ENCODE results near the gene CCDC57.

The CCDC57 gene

DNA sequence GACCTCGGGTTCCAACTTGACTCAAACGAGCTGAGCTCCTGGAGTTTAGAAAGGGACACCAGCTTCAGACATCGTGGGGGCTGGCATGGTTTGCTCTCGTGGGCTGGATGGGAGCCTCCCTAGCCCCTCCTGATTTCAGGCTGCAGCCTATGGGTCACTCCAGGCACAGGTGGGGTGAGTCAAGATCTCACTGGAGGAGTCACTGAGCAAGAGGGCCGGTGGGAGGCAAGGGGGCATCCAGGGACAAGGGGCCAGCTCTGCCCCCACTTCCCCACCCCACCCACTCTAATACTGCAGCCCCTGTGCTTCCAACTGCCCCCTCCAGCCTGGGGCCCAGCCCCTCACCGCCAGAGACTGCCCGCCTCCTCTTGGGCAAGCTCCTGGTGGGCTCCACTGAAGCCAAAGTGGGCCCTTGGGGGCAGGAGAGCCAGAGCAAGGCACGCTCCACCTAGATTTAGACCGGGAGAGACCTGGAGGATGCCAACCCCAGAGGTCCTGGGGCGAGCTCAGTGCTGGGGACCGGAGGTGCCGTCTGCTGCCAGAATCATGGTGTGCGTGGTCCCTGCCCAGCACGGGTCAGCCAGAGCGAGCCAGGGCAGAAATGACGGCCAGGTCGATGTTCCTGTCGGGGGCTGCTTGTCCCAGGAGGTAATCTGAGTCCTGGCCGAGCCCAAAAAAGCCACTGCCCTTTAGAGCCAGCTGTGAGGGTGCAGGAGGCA lies 22.6 kb upstream of the CCDC57 start:
- no peak for DNase-seq

DNA sequence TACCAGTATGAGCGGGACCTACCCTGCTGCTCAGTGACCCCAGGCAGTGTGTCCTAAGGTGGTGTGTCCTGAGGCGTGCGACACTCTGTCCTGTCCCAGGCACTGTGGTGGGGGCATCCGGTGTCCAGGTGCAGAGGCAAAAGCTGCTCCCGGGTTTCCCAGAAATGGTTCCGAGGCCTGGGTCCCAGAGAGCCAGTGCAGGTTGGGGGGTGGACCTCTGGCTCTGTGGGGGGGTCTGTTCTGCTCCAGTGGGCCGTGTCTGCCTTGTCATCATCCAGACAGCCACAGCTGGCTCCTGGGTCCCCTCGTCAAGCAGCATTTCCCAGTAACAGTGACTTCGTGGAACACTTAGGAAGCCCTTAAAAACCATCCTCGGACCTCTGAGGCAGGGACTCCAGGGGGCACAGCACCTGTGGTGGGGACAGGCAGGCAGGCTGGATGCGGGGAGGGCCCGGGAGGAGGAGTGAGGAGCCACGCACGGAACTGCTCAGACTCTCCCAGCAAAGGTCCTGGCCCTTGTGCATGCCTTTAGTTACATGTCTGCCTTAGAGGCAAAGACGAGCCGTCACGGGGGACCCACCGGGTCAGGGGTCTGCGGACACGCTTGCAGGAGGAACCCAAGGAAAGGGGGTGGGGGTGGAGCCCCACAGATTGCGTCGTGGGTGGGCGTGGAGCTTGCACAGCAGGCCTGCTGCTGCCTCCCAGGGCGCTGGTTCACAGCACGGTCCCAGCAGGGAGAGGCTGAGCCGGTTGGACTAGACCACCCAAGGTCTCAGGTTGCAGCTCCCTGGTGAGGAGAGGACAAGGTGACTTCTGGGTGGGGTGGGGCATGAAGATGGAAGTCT lies 21.8 kb upstream of the CCDC57 start:
- DNase-seq, result no peak

GRCh38 chr17:82232876-82233785 lies 20.5 kb upstream of the CCDC57 start:
- DNase-seq, result no peak

- DNase-seq, result no peak
Observed at GRCh38 chr17:82232322-82232820, 19.7 kb upstream of the CCDC57 start.

DNA sequence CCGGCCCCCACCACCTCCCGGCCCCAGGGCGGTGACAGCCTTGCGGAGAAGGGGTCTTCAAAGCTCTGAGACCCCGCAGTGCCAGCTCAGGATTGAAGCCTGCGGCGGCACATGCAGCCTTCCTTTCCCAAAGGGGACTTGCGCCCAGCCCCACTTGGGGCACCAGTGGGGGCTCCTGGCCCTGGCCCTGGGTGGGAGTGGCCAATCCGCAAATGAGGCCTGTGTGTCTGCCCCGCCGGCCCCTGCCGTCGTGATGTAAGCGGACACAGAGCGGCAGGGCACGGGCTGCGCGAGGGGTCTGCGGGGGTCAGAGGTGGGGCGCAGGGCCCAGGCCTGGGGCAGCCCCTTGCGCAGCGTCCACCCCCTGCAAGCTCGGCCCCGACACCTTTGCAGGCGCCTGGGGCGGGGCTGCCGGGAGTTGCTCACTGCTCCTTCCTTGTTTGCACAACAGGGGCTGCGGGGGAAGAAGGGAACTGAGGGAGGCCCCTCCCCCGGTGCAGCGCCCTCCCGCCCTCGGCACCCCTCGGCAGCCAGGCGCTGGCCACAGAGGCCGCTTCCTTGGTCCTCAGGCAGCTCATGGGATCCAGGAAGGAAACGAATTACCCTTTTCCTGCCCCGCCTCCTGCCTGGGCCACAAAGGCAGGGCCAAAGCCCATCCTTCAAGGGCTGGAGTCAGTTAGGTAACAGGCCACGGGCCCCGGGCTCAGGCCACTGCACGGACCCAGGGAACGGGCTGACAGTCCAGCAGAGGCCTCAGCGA lies 19.1 kb upstream of the CCDC57 start:
- no peak for DNase-seq

GRCh38 chr17:82231312-82231561 lies 18.6 kb upstream of the CCDC57 start:
- DNase-seq, result no peak

DNA sequence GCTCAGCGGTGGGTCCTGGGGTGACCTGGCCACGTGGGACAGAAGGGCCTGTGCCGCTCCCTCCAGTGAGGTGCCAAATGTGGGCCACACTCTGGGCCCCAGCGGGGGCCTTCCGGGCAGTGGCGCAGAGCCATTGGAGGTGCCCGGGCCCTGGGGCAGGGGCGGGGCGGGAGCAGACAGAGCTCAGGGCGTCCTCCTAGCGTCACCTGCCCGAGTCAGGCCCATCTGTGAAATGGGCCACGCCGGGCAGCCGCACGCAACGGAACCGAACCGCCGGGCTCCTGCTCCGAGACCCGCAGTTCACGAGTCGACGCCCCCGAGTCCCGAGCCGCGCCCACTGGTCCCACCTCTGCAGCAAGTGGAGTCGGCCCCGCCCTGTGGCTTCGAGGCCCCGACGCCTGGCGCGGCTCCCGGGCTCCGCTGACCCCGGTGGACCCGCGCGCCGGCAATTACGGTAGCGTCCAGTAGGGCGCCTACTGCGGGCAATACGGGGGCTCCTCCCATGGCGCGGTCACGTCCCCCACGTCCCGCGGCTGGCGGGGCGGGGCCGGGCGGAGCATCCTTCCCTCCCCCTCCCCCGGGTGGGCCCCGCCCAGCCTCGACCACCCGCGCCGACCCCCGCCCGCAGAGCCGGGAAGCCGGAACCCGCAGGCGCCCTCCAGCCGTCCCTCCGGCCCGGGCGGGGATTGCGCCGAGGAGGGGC lies 18.1 kb upstream of the CCDC57 start:
- DNase-seq, result no peak

- no peak for DNase-seq
Observed at GRCh38 chr17:82229698-82230608, 17.3 kb upstream of the CCDC57 start.

DNA sequence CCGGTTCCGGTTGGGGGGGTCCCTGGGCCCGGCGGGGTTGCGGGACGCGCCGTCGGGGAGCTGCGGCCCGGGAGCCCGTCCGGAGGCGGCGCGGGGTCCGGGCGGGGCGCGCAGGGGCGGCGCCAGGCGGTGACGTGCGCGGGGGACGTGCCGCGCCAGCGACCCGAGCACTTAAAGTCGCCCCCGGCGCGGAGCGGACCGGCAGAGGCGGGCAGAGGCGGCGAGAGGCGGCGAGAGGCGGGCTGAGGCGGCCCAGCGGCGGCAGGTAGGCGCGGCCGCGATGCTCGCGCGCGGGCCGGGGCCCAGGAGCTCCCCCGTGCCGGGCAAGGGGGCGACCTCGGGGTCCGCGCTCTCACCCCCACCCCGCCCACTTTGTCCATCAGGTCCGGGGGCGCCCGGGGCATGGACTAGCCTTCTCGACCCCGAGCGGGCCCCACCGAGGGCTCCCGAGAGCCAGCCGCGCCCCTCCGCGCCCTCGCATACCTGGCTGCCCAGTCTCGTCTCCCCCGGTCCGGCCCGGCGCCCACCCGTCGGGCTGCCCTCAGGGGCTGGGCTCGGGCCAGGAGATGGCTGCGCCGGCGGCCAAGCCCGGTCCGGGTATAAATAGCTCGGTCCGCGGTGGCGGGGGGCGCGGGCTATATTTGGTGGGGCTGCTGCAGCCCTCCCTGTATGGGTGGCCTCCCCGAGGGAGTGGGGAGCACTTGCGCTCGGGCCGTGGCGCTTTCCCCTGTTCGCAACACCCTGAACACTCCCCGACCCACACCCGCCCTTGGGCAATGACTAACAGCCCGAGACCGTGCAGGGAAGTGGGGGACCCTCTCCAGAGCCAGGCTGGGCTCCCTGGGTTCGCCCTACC lies 16.4 kb upstream of the CCDC57 start, which contains the start of gene SLC16A3:
Gene SLC16A3 (plus strand): TSS at position 201 of the 856 bp plus-strand sequence. CDS start 6,967 bp downstream, outside the sequence.
- no peak for DNase-seq

DNA sequence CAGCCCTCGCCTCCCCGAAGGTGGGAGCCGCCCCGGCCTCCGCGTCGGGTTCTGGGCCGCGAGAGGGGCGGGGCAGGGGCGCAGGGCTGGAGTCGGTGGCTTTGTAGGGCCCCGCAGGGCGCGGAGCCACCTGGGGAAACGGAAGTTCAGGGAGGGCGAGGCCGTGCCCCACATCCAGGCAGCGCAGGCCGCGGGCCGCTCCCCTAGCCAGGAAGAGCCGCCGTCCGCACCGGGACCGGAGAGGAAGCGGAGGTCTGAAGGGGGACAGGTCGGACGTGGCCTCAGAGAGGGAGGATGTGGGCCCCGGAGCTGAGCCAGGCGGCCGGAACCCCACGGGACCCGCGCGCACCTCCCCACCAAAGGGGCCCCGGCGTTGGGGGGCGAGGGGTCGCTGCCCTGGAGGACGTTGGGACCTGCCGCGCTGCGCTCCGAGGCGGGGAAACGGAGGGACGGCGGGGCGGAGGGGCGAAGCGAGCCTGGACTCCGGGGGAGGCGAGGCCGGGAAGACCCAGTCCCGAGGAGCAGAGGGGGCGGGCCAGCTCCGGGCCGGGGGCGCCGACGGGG lies 15.7 kb upstream of the CCDC57 start:
- no peak for DNase-seq

DNA sequence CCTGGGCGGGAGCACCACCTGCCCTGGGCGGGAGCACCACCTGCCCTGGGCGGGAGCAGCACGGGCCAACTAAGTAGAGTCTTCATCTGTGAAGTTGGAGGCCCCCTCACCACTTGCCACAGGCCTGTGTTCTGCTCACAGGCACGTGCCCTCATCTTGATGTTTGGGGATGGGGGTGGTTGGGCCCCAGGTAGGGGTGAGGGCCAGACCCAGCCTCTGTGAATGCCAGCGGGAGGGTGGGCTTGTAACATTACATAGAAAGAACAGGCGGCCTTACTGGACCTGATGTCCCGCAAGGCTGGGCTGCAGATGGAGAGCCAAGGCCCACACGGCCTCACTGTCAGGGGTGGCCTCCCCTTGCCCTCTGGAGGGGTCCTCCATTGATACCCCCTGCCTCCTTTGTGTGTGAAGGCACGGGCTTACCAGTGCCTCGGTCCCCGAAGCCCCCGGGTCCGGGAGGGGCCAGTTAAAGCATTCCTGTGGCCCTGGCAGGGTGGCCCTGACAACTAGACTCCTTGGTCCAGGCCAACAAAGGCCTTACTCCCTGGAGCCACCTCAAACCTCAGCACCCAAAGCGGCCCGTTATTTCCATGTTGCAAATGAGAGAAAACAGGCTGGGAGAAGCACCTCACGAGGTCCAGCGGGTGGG lies 15.1 kb upstream of the CCDC57 start:
- DNase-seq, result no peak

GRCh38 chr17:82226809-82227628 lies 14.4 kb upstream of the CCDC57 start:
- no peak for DNase-seq

DNA sequence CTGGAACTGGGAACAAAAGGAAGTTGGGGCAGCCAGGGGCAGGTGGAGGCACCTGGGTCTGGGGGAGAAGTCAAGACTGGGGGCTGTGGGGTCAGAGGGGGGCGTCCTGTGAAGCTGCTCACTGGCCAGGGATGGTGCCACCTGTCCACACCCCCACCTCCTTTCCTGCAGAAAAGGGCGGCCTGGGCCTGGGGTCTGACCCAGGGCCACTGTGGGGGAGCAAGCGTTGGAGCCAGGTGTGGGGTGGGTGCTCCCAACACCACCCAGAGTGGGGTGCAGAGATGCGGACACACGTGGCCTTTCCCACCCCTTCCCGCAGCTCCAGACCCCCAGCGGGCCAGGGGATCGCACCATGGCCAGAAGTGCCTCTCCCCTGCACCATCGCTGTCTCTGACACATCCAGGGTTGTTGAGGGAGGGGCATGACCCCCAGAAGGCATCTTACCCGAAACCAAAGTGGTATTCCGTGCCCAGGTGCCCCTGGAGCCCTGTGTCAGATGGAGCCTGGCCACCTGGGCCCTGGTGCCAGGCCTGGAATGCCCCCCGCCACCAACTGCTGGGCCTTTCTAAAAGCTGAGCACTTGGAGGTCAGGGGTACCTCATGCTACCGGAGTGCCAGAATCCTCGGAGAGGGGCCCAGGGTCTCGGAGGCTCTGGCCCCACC lies 13.6 kb upstream of the CCDC57 start:
- no peak for DNase-seq

- DNase-seq, result no peak
Observed at GRCh38 chr17:82225368-82226029, 12.9 kb upstream of the CCDC57 start.

DNA sequence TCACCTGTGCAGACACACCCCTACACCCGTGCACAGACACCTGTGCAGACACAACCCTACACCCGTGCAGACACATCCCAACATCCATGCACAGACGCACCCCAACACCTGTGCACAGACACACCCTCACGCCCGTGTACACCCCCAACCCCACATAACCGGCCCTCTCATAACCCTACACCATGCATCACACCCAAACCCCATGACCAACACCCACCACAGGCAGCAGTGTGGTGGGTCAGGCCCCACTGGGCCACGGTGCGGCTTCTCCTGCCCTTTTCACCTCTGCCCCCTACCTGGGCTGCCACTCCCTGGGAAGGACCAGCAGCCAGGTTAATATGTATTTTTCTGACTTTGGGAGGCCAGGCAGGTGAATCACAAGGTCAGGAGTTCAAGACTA lies 12.0 kb upstream of the CCDC57 start:
- DNase-seq, result no peak

- no peak for DNase-seq
Observed at GRCh38 chr17:82223517-82223916, 10.9 kb upstream of the CCDC57 start.

GRCh38 chr17:82222816-82223215 lies 10.2 kb upstream of the CCDC57 start:
- DNase-seq, result no peak
